DOHH2 (cell line): ENCODE results near the gene ANKRD6.
A peak's percentile ranks its signal among the peaks of the same experiment; 100 is the strongest.

Experiments
- H3F3A ChIP-seq: fragments of 200-600 bp; sonication (generic), shearing (Covaris generic); 2 replicates; pipeline ENCODE4 v1.6.0; 2016; ENCODE audit warnings: antibody characterized with exemption, mild to moderate bottlenecking; ENCODE audit not compliant: control insufficient read depth, insufficient read depth
- H3K27ac ChIP-seq: fragments of 200-600 bp; sonication (generic); 2 replicates; pipeline ENCODE4 v1.5.1; 2014; ENCODE audit warnings: low read depth, mild to moderate bottlenecking, low read length, moderate library complexity
- H3K27me3 ChIP-seq: fragments of 200-600 bp; sonication (generic); 2 replicates; pipeline ENCODE4 v1.6.1; 2014; ENCODE audit warnings: mild to moderate bottlenecking, low read length, mixed read lengths; ENCODE audit not compliant: control insufficient read depth
- H3K36me3 ChIP-seq: fragments of 200-600 bp; sonication (generic); 2 replicates; pipeline ENCODE4 v1.6.1; 2014; ENCODE audit warnings: mild to moderate bottlenecking, low read length, moderate library complexity, mixed read lengths; ENCODE audit not compliant: control insufficient read depth
- H3K4me1 ChIP-seq: fragments of 200-600 bp; sonication (generic); 2 replicates; pipeline ENCODE4 v1.6.1; 2014; ENCODE audit warnings: mild to moderate bottlenecking, low read length, mixed read lengths; ENCODE audit not compliant: control insufficient read depth
- H3K4me2 ChIP-seq: fragments of 200-600 bp; sonication (generic); 2 replicates; pipeline ENCODE4 v1.6.0; 2014; ENCODE audit warnings: mild to moderate bottlenecking, low read length, moderate library complexity
- H3K4me3 ChIP-seq: fragments of 200-600 bp; sonication (generic); 2 replicates; pipeline ENCODE4 v1.5.1; 2014; ENCODE audit warnings: mild to moderate bottlenecking, low read length, mixed read lengths
- H3K79me2 ChIP-seq: fragments of 200-600 bp; sonication (generic); 2 replicates; pipeline ENCODE4 v1.6.1; 2014; ENCODE audit warnings: mild to moderate bottlenecking, low read length, mixed read lengths; ENCODE audit not compliant: control insufficient read depth
- H3K9me2 ChIP-seq: fragments of 200-600 bp; sonication (generic); replicated peaks from 2 replicates; pipeline ENCODE4 v1.6.1; 2014; ENCODE audit warnings: mild to moderate bottlenecking, low read length, mixed read lengths; ENCODE audit not compliant: control insufficient read depth
- H3K9me3 ChIP-seq: fragments of 200-600 bp; sonication (generic); 2 replicates; pipeline ENCODE4 v1.6.1; 2014; ENCODE audit warnings: antibody characterized with exemption, low read length, mixed read lengths; ENCODE audit not compliant: control insufficient read depth, insufficient read depth
- H4K20me1 ChIP-seq: fragments of 200-600 bp; sonication (generic); 2 replicates; pipeline ENCODE4 v1.6.0; 2014; ENCODE audit warnings: low read depth, mild to moderate bottlenecking, antibody characterized with exemption, low read length, moderate library complexity; ENCODE audit not compliant: control insufficient read depth, insufficient read depth
- EZH2phosphoT487 ChIP-seq: fragments of 200-600 bp; sonication (generic); IDR thresholded peaks from 2 replicates; pipeline ENCODE4 v1.6.1; 2017; ENCODE audit warnings: borderline replicate concordance, mild to moderate bottlenecking, antibody characterized with exemption, low read length, moderate library complexity, mixed read lengths
- TF ChIP-seq, protein P1 (sequence below): fragments of 200-600 bp; sonication (generic); IDR thresholded peaks from one replicate; pipeline ENCODE4 v1.5.1; 2014; ENCODE audit warnings: antibody characterized with exemption, mild to moderate bottlenecking, low read depth, low read length; ENCODE audit not compliant: poor library complexity, severe bottlenecking

ANKRD6 gene

DNA sequence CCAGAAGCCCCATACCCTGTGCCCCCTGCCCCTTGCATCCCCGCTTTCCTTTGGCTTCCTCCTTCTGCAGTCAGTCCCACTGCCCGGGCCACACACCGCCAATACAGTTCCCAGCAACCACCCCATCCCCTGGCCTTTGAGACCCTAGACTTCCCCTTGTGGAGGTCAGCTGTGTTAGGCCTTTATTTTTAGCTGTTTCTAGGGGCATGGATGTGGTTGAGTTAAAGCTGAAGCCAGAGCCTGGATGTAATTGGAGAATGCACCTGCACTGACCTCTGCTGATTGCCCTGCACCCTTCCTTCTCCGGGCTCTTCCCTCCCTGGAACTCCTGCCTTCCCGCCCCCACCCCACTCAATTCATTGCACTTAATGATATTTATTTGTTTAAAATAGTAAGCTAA is 171.7 kb downstream of the ANKRD6 start:
- H3K27me3 ChIP-seq, result no peaks in the 10 kb centered on the region
- no peaks in the 10 kb centered on the region for H3K9me3 ChIP-seq
- H3K79me2 ChIP-seq, result no peaks in the 10 kb centered on the region
- H3K4me1 ChIP-seq, result no peaks in the 10 kb centered on the region
- H3F3A ChIP-seq, result no peaks in the 10 kb centered on the region
- H3K4me2 ChIP-seq, result no peak overlapping the region
- no peak overlapping the region for H3K4me3 ChIP-seq
- H3K9me2 ChIP-seq, result no peaks in the 10 kb centered on the region
- no peaks in the 10 kb centered on the region for H3K36me3 ChIP-seq
- H3K27ac ChIP-seq, result no peak overlapping the region
- no peaks in the 10 kb centered on the region for H4K20me1 ChIP-seq
- TF ChIP-seq EZH2phosphoT487, result no peak
- TF ChIP-seq, protein P1, sequence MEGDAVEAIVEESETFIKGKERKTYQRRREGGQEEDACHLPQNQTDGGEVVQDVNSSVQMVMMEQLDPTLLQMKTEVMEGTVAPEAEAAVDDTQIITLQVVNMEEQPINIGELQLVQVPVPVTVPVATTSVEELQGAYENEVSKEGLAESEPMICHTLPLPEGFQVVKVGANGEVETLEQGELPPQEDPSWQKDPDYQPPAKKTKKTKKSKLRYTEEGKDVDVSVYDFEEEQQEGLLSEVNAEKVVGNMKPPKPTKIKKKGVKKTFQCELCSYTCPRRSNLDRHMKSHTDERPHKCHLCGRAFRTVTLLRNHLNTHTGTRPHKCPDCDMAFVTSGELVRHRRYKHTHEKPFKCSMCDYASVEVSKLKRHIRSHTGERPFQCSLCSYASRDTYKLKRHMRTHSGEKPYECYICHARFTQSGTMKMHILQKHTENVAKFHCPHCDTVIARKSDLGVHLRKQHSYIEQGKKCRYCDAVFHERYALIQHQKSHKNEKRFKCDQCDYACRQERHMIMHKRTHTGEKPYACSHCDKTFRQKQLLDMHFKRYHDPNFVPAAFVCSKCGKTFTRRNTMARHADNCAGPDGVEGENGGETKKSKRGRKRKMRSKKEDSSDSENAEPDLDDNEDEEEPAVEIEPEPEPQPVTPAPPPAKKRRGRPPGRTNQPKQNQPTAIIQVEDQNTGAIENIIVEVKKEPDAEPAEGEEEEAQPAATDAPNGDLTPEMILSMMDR, result no peak

- no peaks in the 10 kb centered on the region for H3K4me1 ChIP-seq
- no peaks in the 10 kb centered on the region for H4K20me1 ChIP-seq
- no peak overlapping the region for H3K4me3 ChIP-seq
- no peak overlapping the region for H3K27ac ChIP-seq
- H3K4me2 ChIP-seq, result no peak overlapping the region
- no peaks in the 10 kb centered on the region for H3K36me3 ChIP-seq
- TF ChIP-seq, protein P1, result no peak
- no peaks in the 10 kb centered on the region for H3K79me2 ChIP-seq
- H3K27me3 ChIP-seq, result no peaks in the 10 kb centered on the region
- no peaks in the 10 kb centered on the region for H3F3A ChIP-seq
- H3K9me2 ChIP-seq, result no peaks in the 10 kb centered on the region
- H3K9me3 ChIP-seq, result no peaks in the 10 kb centered on the region
Observed at GRCh38 chr6:89605861-89606260, 172.9 kb downstream of the ANKRD6 start.

GRCh38 chr6:89610149-89610642 is 177.2 kb downstream of the ANKRD6 start:
- no peak overlapping the region for H3K27ac ChIP-seq
- no peaks in the 10 kb centered on the region for H3K9me2 ChIP-seq
- peaks cover 6% of the 10 kb centered on the region for H3K4me1 ChIP-seq
- H3K4me3 ChIP-seq, result no peak overlapping the region
- no peaks in the 10 kb centered on the region for H3K9me3 ChIP-seq
- H3K36me3 ChIP-seq, result no peaks in the 10 kb centered on the region
- H3K4me2 ChIP-seq, result no peak overlapping the region
- TF ChIP-seq, protein P1, result peak; percentile 98
- no peak for TF ChIP-seq EZH2phosphoT487
- H3K79me2 ChIP-seq, result no peaks in the 10 kb centered on the region
- H3K27me3 ChIP-seq, result no peaks in the 10 kb centered on the region
- no peaks in the 10 kb centered on the region for H4K20me1 ChIP-seq
- H3F3A ChIP-seq, result no peaks in the 10 kb centered on the region

DNA sequence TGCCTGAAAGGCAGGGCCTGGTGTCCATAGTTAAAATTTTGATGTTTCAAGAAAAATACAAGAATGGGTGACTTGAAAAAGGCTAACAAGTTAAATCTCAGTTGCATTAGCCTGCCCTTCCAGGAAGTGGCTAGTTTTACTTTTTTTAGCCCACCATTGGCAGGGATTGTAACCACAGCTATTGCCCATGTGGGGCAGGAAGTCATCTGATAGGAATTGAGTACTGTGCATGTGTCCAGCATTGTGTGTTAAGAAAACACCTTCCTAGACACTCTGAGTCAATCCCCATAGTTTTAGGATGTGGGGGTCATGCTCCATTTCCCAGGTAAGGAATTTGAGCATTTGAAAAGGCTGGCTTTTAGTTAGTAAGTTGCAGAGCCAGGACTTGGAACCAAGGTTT is 178.7 kb downstream of the ANKRD6 start:
- H3K79me2 ChIP-seq, result no peaks in the 10 kb centered on the region
- H3K9me3 ChIP-seq, result no peaks in the 10 kb centered on the region
- no peaks in the 10 kb centered on the region for H3K36me3 ChIP-seq
- no peak overlapping the region for H3K4me2 ChIP-seq
- H3K4me1 ChIP-seq, result peaks cover 6% of the 10 kb centered on the region
- no peak overlapping the region for H3K4me3 ChIP-seq
- TF ChIP-seq, protein P1, result no peak
- TF ChIP-seq EZH2phosphoT487, result no peak
- no peaks in the 10 kb centered on the region for H3K27me3 ChIP-seq
- H3F3A ChIP-seq, result no peaks in the 10 kb centered on the region
- H4K20me1 ChIP-seq, result no peaks in the 10 kb centered on the region
- no peaks in the 10 kb centered on the region for H3K9me2 ChIP-seq
- H3K27ac ChIP-seq, result no peak overlapping the region
